Measurements from ENCODE around the gene PFDN1.
"Not testable (repeated sequence)": the region's sequence is repeated elsewhere in the genome, so short reads cannot be mapped to it uniquely, and the experiment has no call there.

Gene PFDN1

DNA sequence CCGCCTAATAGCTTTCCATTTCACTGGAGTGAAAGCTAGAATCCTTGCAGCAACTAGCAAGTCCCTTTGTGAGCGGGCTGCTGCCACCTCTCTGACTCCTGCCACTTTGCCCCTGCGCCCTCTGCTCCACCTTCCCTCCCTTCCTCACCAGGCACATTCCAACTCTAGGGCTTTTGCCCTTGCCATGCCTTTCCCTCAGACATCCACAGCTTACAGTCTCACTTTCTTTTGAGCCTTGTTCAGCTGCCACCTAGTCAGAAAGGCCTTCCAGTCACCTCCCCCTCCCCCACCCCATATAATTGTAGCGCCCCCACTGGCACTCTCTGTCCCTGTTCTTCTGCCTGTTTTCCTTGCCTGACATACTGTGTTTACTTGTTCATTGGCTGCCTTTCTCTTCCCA is 96.9 kb downstream of the PFDN1 start:
- no peak for DNase-seq

DNA sequence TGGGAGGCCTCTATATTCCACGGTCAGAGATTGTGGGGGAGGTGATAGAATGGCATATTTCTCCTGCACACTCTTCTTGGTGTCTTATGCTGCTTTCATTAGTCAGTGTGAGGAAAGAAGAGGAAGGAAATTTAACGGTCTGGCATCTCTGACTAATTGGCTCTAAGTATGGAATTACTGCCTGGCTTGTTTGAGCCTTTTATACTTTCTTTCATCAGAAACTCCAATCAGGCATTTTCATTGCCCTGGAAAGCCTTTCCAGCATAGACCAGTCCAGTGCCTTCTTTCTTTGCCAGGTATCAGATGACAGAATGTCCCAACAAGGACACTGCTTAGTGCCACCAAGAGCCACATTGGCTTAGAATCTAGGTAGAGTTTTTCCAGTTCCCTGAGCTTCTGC is 97.7 kb downstream of the PFDN1 start:
- no peak for DNase-seq

DNA sequence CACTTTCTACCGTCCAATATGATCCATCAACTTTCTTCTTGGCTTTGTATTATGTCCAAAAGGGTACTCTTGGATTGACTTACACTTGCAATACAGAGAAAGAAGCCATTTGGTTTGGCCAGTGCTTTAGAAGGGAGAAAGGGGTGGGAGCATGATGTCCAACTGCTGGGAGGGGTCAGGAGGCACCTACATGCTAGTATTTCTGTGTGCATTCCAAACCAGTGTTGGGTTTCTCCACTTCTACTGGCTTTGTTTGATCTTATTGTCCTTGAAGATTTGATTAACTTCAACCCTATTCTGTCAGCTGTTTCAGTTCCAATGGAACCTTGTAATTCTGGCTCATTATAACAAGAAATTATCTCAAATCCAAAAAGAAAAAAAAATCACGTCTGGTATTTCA is 100.3 kb downstream of the PFDN1 start:
- DNase-seq, result no peak

DNA sequence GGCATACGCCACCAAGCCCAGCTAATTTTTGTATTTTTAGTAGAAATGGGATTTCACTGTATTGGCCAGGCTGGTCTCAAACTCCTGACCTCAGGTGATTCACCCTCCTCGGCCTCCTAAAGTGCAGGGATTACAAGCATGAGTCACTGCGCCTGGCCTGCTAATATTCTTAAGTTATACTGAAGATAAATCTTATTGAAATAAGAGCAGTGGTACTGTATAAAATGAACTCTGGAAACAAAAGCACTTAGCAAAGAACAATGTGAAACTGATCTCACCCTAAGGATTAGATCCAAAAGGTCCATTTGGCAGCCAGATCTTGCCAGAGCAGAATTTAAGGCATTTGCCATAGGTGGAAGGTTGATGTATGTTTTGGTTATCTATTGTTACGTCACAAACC is 100.8 kb downstream of the PFDN1 start:
- no peak for DNase-seq

DNA sequence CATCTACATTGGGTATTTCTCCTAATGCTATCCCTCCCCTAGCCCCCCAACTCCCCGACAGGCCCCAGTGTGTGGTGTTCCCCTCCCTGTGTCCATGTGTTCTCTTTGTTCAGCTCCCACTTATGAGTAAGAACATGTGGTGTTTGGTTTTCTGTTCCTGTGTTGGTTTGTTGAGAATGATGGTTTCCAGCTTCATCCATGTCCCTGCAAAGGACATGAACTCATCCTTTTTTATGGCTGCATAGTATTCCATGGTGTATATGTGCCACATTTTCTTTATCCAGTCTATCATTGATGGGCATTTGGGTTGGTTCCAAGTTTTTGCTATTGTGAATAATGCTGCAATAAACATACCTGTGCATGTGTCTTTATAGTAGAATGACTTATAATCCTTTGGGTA is 104.0 kb downstream of the PFDN1 start:
- not testable (repeated sequence) for DNase-seq

DNA sequence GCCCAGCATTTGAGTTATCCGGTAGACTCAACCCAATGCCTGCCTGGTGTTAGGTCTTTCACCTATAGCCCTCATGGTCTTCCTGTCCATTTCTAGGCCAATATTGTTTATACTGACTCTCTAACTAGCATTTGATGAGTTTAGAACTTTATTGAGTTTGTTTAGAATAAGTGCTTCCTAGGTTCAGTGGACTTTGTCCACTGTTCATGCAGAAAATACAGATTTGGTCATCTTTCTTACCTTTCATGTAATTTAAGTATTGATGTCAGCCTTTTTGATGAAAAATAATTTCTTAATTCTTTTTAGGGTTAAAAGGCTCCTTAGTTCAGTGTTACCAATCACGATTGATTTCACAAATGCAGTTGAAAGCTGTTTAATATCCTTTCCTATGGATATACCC is 105.9 kb downstream of the PFDN1 start:
- no peak for DNase-seq

DNA sequence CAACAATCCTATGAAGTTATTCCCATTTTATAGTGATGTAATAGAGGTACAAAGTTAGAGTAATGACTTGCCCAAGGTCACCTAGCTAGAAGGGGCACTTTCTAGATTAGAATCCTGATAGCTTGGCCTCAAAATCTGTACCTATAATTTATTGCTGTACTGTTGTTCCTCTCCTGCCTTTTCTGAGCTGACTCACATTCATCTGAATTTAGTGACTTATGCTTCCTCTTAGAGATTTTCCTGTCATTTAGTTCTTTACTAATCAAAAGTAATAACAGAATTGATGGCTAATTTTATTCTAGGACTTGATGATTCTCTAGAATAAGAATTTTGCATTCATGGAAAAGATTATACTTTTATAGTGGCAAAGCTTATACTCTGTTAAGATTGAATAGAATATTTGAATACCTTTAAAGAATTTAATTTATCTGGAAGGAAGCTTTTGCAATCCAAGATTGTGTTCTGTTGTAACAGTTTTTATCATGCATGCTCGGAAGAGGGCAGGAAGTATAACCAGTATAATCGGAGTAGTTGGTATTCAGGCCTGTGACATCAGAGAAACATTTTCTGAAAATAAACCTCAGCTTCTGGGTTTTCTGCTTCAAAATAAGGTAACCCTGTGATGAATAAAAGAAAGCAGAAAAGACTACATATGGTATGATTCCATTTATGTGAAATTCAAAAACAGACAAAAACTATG is 106.6 kb downstream of the PFDN1 start:
- DNase-seq, result no peak
